GM15510 (cell line): ENCODE results near the gene ARFGAP3.

Experiments used
- POLR2A ChIP-seq: IDR thresholded peaks from 3 replicates; pipeline ENCODE4 v1.6.1; 2011; ENCODE audit warnings: borderline replicate concordance; ENCODE audit not compliant: insufficient read length; ENCODE audit errors: extremely low read depth

ARFGAP3 gene

GRCh38 chr22:42820045-42820763, 36.9 kb downstream of the ARFGAP3 start:
- no peak for TF ChIP-seq POLR2A

- TF ChIP-seq POLR2A: no peak
Measured at GRCh38 chr22:42819412-42820044, 37.5 kb downstream of the ARFGAP3 start.

- TF ChIP-seq POLR2A: no peak
Measured at GRCh38 chr22:42817556-42817955, 39.5 kb downstream of the ARFGAP3 start.

- no peak for TF ChIP-seq POLR2A
Measured at GRCh38 chr22:42816336-42816735, 40.7 kb downstream of the ARFGAP3 start.

- no peak for TF ChIP-seq POLR2A
Measured at GRCh38 chr22:42814616-42815015, 42.5 kb downstream of the ARFGAP3 start.

- no peak for TF ChIP-seq POLR2A
Measured at GRCh38 chr22:42814215-42814614, 42.9 kb downstream of the ARFGAP3 start.

GRCh38 chr22:42813501-42813900, 43.6 kb downstream of the ARFGAP3 start:
- TF ChIP-seq POLR2A: no peak

- no peak for TF ChIP-seq POLR2A
Measured at GRCh38 chr22:42811459-42811858, 45.6 kb downstream of the ARFGAP3 start.

GRCh38 chr22:42808521-42808920, 48.6 kb downstream of the ARFGAP3 start:
- TF ChIP-seq POLR2A: no peak

GRCh38 chr22:42807185-42807584, 49.9 kb downstream of the ARFGAP3 start:
- no peak for TF ChIP-seq POLR2A

GRCh38 chr22:42805998-42806830, 50.9 kb downstream of the ARFGAP3 start:
- TF ChIP-seq POLR2A: no peak

- TF ChIP-seq POLR2A: no peak
Measured at GRCh38 chr22:42805016-42805997, 51.8 kb downstream of the ARFGAP3 start.

- no peak for TF ChIP-seq POLR2A
Measured at GRCh38 chr22:42803389-42803788, 53.7 kb downstream of the ARFGAP3 start.
